NAMALWA (cell line): ENCODE measurements around the gene VEGFD.

Source experiments
- DNase-seq: peaks from one replicate; pipeline ENCODE4 v3.0.0-alpha.2; 2015; ENCODE audit warnings: low spot score

The VEGFD gene

GRCh38 chrX:15384304-15384703 lies at the start of gene VEGFD:
VEGFD (minus strand) TSS chrX:15384413; CDS start chrX:15383946, 467 bp downstream.
- no peak for DNase-seq

- DNase-seq, result no peak
Measured at GRCh38 chrX:15430584-15430983, 46.4 kb upstream of the VEGFD start.

GRCh38 chrX:15430076-15430475 lies 45.9 kb upstream of the VEGFD start:
- DNase-seq, result no peak

GRCh38 chrX:15425024-15425423 lies 40.8 kb upstream of the VEGFD start:
- no peak for DNase-seq

- no peak for DNase-seq
Measured at GRCh38 chrX:15418707-15419181, 34.5 kb upstream of the VEGFD start.

GRCh38 chrX:15418041-15418706 lies 34.0 kb upstream of the VEGFD start:
- DNase-seq, result no peak

GRCh38 chrX:15416133-15416993 lies 32.1 kb upstream of the VEGFD start:
- DNase-seq, result peak; percentile 49

GRCh38 chrX:15413101-15413500 lies 28.9 kb upstream of the VEGFD start:
- no peak for DNase-seq

GRCh38 chrX:15410947-15411346 lies 26.7 kb upstream of the VEGFD start:
- DNase-seq, result no peak

- no peak for DNase-seq
Measured at GRCh38 chrX:15410430-15410829, 26.2 kb upstream of the VEGFD start.

- no peak for DNase-seq
Measured at GRCh38 chrX:15405846-15406245, 21.6 kb upstream of the VEGFD start.

GRCh38 chrX:15404401-15405096 lies 20.3 kb upstream of the VEGFD start:
- DNase-seq, result peak; percentile 8

- DNase-seq, result no peak
Measured at GRCh38 chrX:15401378-15401777, 17.2 kb upstream of the VEGFD start.

- DNase-seq, result no peak
Measured at GRCh38 chrX:15399962-15400391, 15.8 kb upstream of the VEGFD start.

- DNase-seq, result no peak
Measured at GRCh38 chrX:15398874-15399273, 14.7 kb upstream of the VEGFD start.

- DNase-seq, result no peak
Measured at GRCh38 chrX:15395789-15396188, 11.6 kb upstream of the VEGFD start.

GRCh38 chrX:15391850-15392249 lies 7.6 kb upstream of the VEGFD start:
- no peak for DNase-seq

- DNase-seq, result peak; percentile 24
Measured at GRCh38 chrX:15382813-15383212, 1.4 kb downstream of the VEGFD start.

GRCh38 chrX:15376956-15377355 lies 7.3 kb downstream of the VEGFD start:
- no peak for DNase-seq

GRCh38 chrX:15373976-15374375 lies 10.2 kb downstream of the VEGFD start:
- no peak for DNase-seq

- no peak for DNase-seq
Measured at GRCh38 chrX:15366506-15367352, 17.5 kb downstream of the VEGFD start.

- DNase-seq, result no peak
Measured at GRCh38 chrX:15359701-15360100, 24.5 kb downstream of the VEGFD start.
